Activated CD8-positive, alpha-beta memory T cell treated with anti-CD3 and anti-CD28 coated beads, Interleukin-2, amount 10 ng/mL, durations not matched to agents 7 days and 5 days (primary cell): ENCODE results near the gene PCDHB11. TPM values are rescaled to one million over a fixed set of nuclear protein-coding genes. Genes with fewer than 3 reads are reported as not detected.
"Not testable (repeated sequence)": the region's sequence is repeated elsewhere in the genome, so short reads cannot be mapped to it uniquely, and the experiment has no call there.

Experiments
- ATAC-seq: fragments of 150-1000 bp; cut with Tn5 transposase; one replicate; pipeline ENCODE4 v1.10.0; 2021; ENCODE audit warnings: moderate library complexity
- CTCF ChIA-PET: fragments of 350-600 bp; sonication (Branson Sonifier 250); formaldehyde crosslinking; loops from one replicate; lab custom pipeline; 2021; ENCODE audit warnings: antibody characterized with exemption; lab: Charles Lee
- DNase-seq: peaks from one replicate; pipeline ENCODE4 v3.0.0-alpha.2; 2020
- H3K27ac Mint-ChIP-seq: one replicate; pipeline ENCODE4 v1.8.0; 2021; ENCODE audit warnings: mild to moderate bottlenecking, mixed read lengths
- H3K27me3 Mint-ChIP-seq: one replicate; pipeline ENCODE4 v1.8.0; 2021; ENCODE audit warnings: mixed read lengths
- H3K36me3 Mint-ChIP-seq: one replicate; pipeline ENCODE4 v1.8.0; 2021; ENCODE audit warnings: mild to moderate bottlenecking, mixed read lengths
- H3K4me1 Mint-ChIP-seq: one replicate; pipeline ENCODE4 v1.8.0; 2021; ENCODE audit warnings: mixed read lengths
- H3K4me3 Mint-ChIP-seq: one replicate; pipeline ENCODE4 v1.8.0; 2021; ENCODE audit warnings: mild to moderate bottlenecking, moderate library complexity, mixed read lengths
- H3K9me3 Mint-ChIP-seq: one replicate; pipeline ENCODE4 v1.8.0; 2022; ENCODE audit warnings: low read depth, mixed read lengths
- total RNA-seq, 2 experiments: library from RNA; stranded (reverse); gene quantifications; one replicate each; pipeline ENCODE4 v1.2.3, GENCODE V29; 2021

The PCDHB11 gene
- not detected for total RNA-seq

DNA sequence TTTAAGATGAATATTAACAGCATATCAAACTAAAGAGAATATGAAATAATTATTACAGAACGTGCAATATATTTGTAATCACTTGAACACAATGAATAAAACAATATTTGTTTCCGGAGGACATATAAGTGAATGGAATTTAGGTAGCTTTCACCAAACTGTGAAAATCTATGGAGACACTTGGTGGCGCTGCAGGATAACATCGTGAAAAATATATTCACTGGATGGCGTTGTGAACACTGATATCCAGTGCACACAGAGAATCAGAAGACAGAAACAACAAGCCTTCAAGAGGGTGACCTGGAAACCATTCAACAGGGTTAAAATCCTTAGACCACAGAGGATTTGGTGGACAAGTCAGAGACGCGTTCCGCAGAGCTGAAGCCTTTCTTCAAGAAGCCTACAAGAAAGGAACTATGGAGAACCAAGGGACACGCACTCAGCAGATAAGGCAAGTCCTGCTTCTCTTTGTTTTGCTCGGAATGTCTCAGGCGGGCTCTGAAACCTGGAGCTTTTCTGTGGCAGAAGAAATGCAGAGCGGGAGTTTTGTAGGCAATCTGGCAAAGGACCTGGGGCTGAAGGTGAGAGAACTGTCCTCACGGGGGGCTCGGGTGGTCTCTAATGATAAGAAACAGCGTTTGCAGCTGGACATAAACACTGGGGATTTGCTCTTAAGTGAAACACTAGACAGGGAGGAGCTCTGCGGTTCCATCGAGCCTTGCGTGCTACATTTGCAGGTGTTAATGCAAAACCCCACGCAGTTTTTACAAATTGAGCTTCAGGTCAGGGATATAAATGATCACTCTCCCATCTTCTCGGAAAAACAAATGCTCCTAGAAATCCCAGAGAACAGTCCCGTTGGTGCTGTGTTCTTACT, at the start of gene PCDHB11:
Gene PCDHB11, plus strand, starts transcription at position 269 of the 877 bp plus-strand sequence. Its CDS starts 148 bp downstream, at position 417.
- ATAC-seq (no peak), DNase-seq (no peak)
- Mint-ChIP-seq H3K27ac (no peak within 1 kb of the TSS), H3K36me3 (peaks cover 3% of the 10 kb centered on the region), H3K4me1 (no peaks in the 10 kb centered on the region), H3K27me3 (no peaks in the 10 kb centered on the region), H3K9me3 (peaks cover 16% of the 10 kb centered on the region), H3K4me3 (no peak within 1 kb of the TSS)
- CTCF ChIA-PET: interaction anchor here (0.7 to 0.9 kb wide), 2 partner anchors 12 to 221 kb away, joined by 3 read pairs; partner anchors contain the start of genes PCDHB9 and PCDHGA11

DNA sequence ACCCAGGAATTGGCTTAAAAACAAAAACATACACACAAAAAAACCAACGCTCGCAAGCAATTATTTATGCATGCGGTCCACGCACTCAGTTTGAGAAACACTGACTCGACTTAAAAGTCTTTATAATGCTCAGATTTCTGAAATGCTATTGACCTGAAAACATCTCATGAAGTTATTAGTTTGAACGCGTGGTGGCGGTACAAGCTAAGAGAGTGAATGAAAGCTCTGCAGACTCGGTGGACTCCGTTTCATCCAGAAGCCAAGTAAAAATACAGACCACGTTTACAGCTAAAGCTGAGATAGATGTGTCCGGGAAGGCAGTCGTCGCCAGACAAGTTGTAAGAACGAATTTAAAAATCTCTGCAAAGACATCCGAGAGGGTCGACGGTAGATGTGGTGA, 49.6 kb upstream of the PCDHB11 start, which contains the start of gene PCDHB6:
Gene PCDHB6, plus strand, starts transcription at position 246 of the 400 bp plus-strand sequence. CDS start 201 bp downstream, outside the sequence.
- Mint-ChIP-seq H3K36me3 (peaks cover 6% of the 10 kb centered on the region), H3K4me3 (no peak within 1 kb of the TSS), H3K9me3 (peaks cover 8% of the 10 kb centered on the region), H3K4me1 (no peaks in the 10 kb centered on the region), H3K27me3 (no peaks in the 10 kb centered on the region), H3K27ac (no peak within 1 kb of the TSS)
- DNase-seq (no peak), ATAC-seq (no peak)
- CTCF ChIA-PET: no interaction called here

GRCh38 chr5:141150224-141150992, 49.0 kb upstream of the PCDHB11 start:
- Mint-ChIP-seq H3K36me3 (peaks cover 6% of the 10 kb centered on the region), H3K9me3 (peaks cover 8% of the 10 kb centered on the region), H3K4me1 (no peaks in the 10 kb centered on the region), H3K4me3 (no peak overlapping the region), H3K27ac (no peak overlapping the region), H3K27me3 (no peaks in the 10 kb centered on the region)
- DNase-seq (no peak), ATAC-seq (no peak)
- CTCF ChIA-PET: no interaction called here

- H3K36me3 Mint-ChIP-seq: peaks cover 6% of the 10 kb centered on the region
- DNase-seq: no peak
- no peak for ATAC-seq
- no peaks in the 10 kb centered on the region for H3K27me3 Mint-ChIP-seq
- no peak overlapping the region for H3K4me3 Mint-ChIP-seq
- CTCF ChIA-PET: no interaction called here
- no peak overlapping the region for H3K27ac Mint-ChIP-seq
- H3K4me1 Mint-ChIP-seq: no peaks in the 10 kb centered on the region
- H3K9me3 Mint-ChIP-seq: peaks cover 8% of the 10 kb centered on the region
Measured at GRCh38 chr5:141150993-141151325, 48.5 kb upstream of the PCDHB11 start.

DNA sequence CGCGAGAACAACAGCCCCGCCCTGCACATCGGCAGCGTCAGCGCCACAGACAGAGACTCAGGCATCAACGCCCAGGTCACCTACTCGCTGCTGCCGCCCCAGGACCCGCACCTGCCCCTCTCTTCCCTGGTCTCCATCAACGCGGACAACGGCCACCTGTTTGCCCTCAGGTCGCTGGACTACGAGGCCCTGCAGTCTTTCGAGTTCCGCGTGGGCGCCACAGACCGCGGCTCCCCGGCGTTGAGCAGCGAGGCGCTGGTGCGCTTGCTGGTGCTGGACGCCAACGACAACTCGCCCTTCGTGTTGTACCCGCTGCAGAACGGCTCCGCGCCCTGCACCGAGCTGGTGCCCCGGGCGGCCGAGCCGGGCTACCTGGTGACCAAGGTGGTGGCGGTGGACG, 47.8 kb upstream of the PCDHB11 start:
- H3K36me3 Mint-ChIP-seq, DNase-seq, H3K9me3 Mint-ChIP-seq, H3K4me3 Mint-ChIP-seq, H3K27me3 Mint-ChIP-seq, H3K4me1 Mint-ChIP-seq, CTCF ChIA-PET, H3K27ac Mint-ChIP-seq, ATAC-seq: not testable (repeated sequence)

GRCh38 chr5:141152096-141152495, 47.3 kb upstream of the PCDHB11 start:
- H3K27ac Mint-ChIP-seq, H3K27me3 Mint-ChIP-seq, H3K4me1 Mint-ChIP-seq, H3K36me3 Mint-ChIP-seq, ATAC-seq, CTCF ChIA-PET, H3K4me3 Mint-ChIP-seq, DNase-seq: not testable (repeated sequence)
- H3K9me3 Mint-ChIP-seq: peaks cover 11% of the 10 kb centered on the region

DNA sequence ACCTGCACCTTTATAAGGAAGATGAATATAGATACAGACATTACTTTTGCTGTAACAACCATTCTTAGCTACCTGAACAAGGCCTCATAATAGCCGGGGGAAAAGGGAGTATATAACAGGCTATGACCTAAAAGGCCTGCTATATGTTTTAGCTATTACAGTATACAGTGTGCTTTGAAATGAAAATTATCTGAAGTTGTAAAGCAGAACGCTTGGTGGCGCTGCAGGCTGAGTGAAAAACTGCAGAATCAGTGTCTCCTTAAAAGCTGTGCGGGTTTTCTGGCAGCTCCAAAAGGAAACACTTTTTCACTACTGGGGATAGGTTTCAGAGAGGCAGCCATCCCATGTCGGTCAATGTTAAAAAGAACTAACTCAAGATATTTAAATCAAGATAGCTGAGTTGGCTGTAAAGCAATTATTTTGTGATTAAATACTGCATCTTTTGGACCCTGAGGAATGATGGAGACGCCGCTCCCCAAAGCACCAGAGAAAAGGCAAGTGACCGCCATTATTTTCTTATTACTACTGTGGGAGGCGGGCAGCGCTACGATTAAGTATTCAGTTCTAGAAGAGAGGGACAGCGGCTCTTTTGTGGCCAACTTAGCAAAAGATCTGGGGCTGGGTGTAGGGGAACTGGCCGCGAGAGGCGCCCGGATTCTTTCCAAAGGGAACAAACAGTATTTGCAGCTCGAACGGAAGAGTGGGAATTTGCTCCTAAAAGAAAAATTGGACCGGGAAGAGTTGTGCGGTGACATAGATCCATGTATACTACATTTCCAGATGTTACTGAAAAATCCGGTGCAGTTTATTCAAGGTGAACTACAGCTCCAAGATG, 43.7 kb upstream of the PCDHB11 start:
- CTCF ChIA-PET: no interaction called here
- H3K27me3 Mint-ChIP-seq: no peaks in the 10 kb centered on the region
- peaks cover 12% of the 10 kb centered on the region for H3K9me3 Mint-ChIP-seq
- no peak overlapping the region for H3K27ac Mint-ChIP-seq
- no peak overlapping the region for H3K4me3 Mint-ChIP-seq
- H3K36me3 Mint-ChIP-seq: peaks cover 6% of the 10 kb centered on the region
- ATAC-seq (no peak), DNase-seq (no peak)
- no peaks in the 10 kb centered on the region for H3K4me1 Mint-ChIP-seq

- CTCF ChIA-PET, H3K27ac Mint-ChIP-seq, H3K36me3 Mint-ChIP-seq, H3K27me3 Mint-ChIP-seq, DNase-seq, H3K4me3 Mint-ChIP-seq, ATAC-seq, H3K4me1 Mint-ChIP-seq, H3K9me3 Mint-ChIP-seq: not testable (repeated sequence)
Measured at GRCh38 chr5:141157356-141157755, 42.1 kb upstream of the PCDHB11 start.

GRCh38 chr5:141157901-141158300, 41.5 kb upstream of the PCDHB11 start:
- H3K9me3 Mint-ChIP-seq, H3K27ac Mint-ChIP-seq, H3K27me3 Mint-ChIP-seq, H3K4me3 Mint-ChIP-seq, DNase-seq, H3K4me1 Mint-ChIP-seq, CTCF ChIA-PET, ATAC-seq, H3K36me3 Mint-ChIP-seq: not testable (repeated sequence)

DNA sequence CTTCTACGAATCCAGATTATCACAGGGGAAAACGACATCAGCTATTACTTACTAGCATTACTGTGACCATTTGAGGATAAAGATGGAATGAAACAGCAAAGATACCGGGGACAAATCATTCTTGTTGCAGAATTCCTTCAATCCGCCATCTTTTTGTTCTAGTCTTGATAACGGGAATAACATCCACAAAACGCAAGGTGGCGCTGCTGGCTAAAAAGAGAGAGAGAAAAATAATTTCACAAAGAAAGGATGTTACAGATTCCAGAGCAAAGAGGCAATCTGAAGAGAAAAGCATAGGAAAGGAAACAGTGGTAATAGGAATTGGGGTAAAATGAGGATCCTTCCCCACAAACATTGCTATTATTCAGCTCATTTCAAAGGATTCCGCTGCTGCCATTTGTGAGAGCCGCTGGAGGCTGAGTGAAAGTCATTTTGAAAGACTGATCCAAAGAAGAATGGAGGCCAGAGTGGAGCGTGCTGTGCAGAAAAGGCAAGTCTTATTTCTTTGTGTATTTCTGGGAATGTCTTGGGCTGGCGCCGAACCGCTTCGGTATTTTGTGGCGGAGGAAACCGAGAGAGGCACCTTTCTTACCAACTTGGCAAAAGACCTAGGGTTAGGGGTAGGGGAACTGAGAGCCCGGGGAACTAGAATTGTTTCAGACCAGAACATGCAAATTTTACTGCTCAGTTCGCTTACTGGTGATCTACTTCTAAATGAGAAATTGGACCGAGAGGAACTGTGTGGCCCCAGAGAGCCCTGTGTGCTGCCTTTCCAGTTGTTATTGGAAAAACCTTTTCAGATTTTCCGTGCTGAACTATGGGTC, 26.8 kb upstream of the PCDHB11 start, which contains the start of gene PCDHB7:
Gene PCDHB7, plus strand, starts transcription at position 264 of the 824 bp plus-strand sequence. Its CDS starts 192 bp downstream, at position 456.
- CTCF ChIA-PET: no interaction called here
- Mint-ChIP-seq H3K36me3 (peaks cover 3% of the 10 kb centered on the region), H3K4me3 (no peak within 1 kb of the TSS), H3K27me3 (peaks cover 5% of the 10 kb centered on the region), H3K4me1 (no peaks in the 10 kb centered on the region), H3K9me3 (peaks cover 9% of the 10 kb centered on the region), H3K27ac (no peak within 1 kb of the TSS)
- ATAC-seq: no peak
- DNase-seq: no peak

- H3K4me3 Mint-ChIP-seq, ATAC-seq, CTCF ChIA-PET, H3K36me3 Mint-ChIP-seq, H3K27ac Mint-ChIP-seq, H3K27me3 Mint-ChIP-seq, H3K4me1 Mint-ChIP-seq, DNase-seq, H3K9me3 Mint-ChIP-seq: not testable (repeated sequence)
Measured at GRCh38 chr5:141174291-141175104, 24.9 kb upstream of the PCDHB11 start.

GRCh38 chr5:141175933-141176332, 23.5 kb upstream of the PCDHB11 start:
- CTCF ChIA-PET: no interaction called here
- peaks cover 9% of the 10 kb centered on the region for H3K9me3 Mint-ChIP-seq
- peaks cover 3% of the 10 kb centered on the region for H3K36me3 Mint-ChIP-seq
- no peak for ATAC-seq
- peaks cover 5% of the 10 kb centered on the region for H3K27me3 Mint-ChIP-seq
- no peaks in the 10 kb centered on the region for H3K4me1 Mint-ChIP-seq
- no peak overlapping the region for H3K27ac Mint-ChIP-seq
- H3K4me3 Mint-ChIP-seq: no peak overlapping the region
- no peak for DNase-seq
